OCI-M1 (cell line): ENCODE results near the gene PLEKHH3.

ENCODE experiments used
- DNase-seq: peaks from one replicate; lab custom pipeline; 2025; lab: John Stamatoyannopoulos, UW

The PLEKHH3 gene

GRCh38 chr17:42676424-42677011 lies at the start of gene PLEKHH3:
PLEKHH3 (minus strand) TSS chr17:42676994; CDS start chr17:42676563, 431 bp downstream.
- no peak for DNase-seq

- no peak for DNase-seq
Measured at GRCh38 chr17:42725143-42725542, 48.3 kb upstream of the PLEKHH3 start.

GRCh38 chr17:42723636-42724035 lies 46.8 kb upstream of the PLEKHH3 start:
- no peak for DNase-seq

GRCh38 chr17:42720996-42721583 lies 44.3 kb upstream of the PLEKHH3 start:
- DNase-seq, result peak; percentile 81

- DNase-seq, result no peak
Measured at GRCh38 chr17:42709561-42709960, 32.8 kb upstream of the PLEKHH3 start.

- DNase-seq, result no peak
Measured at GRCh38 chr17:42708588-42708987, 31.8 kb upstream of the PLEKHH3 start.

- DNase-seq, result no peak
Measured at GRCh38 chr17:42706732-42707131, 29.9 kb upstream of the PLEKHH3 start.

- DNase-seq, result no peak
Measured at GRCh38 chr17:42704837-42705494, 28.2 kb upstream of the PLEKHH3 start.

GRCh38 chr17:42704490-42704836 lies 27.7 kb upstream of the PLEKHH3 start:
- no peak for DNase-seq

- no peak for DNase-seq
Measured at GRCh38 chr17:42702446-42702845, 25.7 kb upstream of the PLEKHH3 start.

GRCh38 chr17:42700586-42701289 lies 23.9 kb upstream of the PLEKHH3 start:
- DNase-seq, result no peak

GRCh38 chr17:42699415-42699740 lies 22.6 kb upstream of the PLEKHH3 start:
- no peak for DNase-seq

GRCh38 chr17:42698736-42699414 lies 22.1 kb upstream of the PLEKHH3 start:
- DNase-seq, result peak; percentile 98

GRCh38 chr17:42697108-42697811 lies 20.5 kb upstream of the PLEKHH3 start:
- no peak for DNase-seq

- no peak for DNase-seq
Measured at GRCh38 chr17:42695500-42695899, 18.7 kb upstream of the PLEKHH3 start.

- no peak for DNase-seq
Measured at GRCh38 chr17:42694524-42694923, 17.7 kb upstream of the PLEKHH3 start.

GRCh38 chr17:42692489-42692888 lies 15.7 kb upstream of the PLEKHH3 start:
- no peak for DNase-seq

- DNase-seq, result no peak
Measured at GRCh38 chr17:42691021-42691545, 14.3 kb upstream of the PLEKHH3 start.

GRCh38 chr17:42690596-42690995 lies 13.8 kb upstream of the PLEKHH3 start:
- DNase-seq, result no peak

- DNase-seq, result no peak
Measured at GRCh38 chr17:42687707-42688320, 11.0 kb upstream of the PLEKHH3 start.

- DNase-seq, result no peak
Measured at GRCh38 chr17:42686520-42687128, 9.8 kb upstream of the PLEKHH3 start.
